ENCODE results near the gene RARRES1.

- TF ChIP-seq POLR2AphosphoS5 (IDR thresholded peaks at IDR 0.05) (no peak), CTCF (IDR thresholded peaks at IDR 0.05 in 8 of 11, conservative IDR thresholded peaks at IDR 0.05 in 3 of 11) (no peak), POLR2A (IDR thresholded peaks at IDR 0.05) (no peak)
Observed at GRCh38 chr3:158710601-158711000, 21.7 kb downstream of the RARRES1 start.
